ENCODE results near the gene PNPLA3. TPM values are rescaled to one million over a fixed set of nuclear protein-coding genes. Genes with fewer than 3 reads are reported as not detected.

PNPLA3 gene
- total and polyA plus RNA-seq, 9 of the 15 experiments (the other 6 are each of a cell fraction or from before 2014, with no cell fraction given): 0.20 to 0.48 (median 0.38) TPM; not detected in 6

- TF ChIP-seq, protein P1, sequence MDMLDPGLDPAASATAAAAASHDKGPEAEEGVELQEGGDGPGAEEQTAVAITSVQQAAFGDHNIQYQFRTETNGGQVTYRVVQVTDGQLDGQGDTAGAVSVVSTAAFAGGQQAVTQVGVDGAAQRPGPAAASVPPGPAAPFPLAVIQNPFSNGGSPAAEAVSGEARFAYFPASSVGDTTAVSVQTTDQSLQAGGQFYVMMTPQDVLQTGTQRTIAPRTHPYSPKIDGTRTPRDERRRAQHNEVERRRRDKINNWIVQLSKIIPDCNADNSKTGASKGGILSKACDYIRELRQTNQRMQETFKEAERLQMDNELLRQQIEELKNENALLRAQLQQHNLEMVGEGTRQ (CRISPR knock-in tag; IDR thresholded peaks at IDR 0.05): no peak
- TF ChIP-seq SMAD3 (CRISPR knock-in tag; conservative IDR thresholded peaks at IDR 0.05) (no peak), MYBL2 (IDR thresholded peaks at IDR 0.05; ENCODE audit: low read depth) (no peak), MYBL2 (CRISPR knock-in tag; IDR thresholded peaks at IDR 0.05; ENCODE audit: borderline replicate concordance) (no peak)
These were observed 46.6 kb downstream of the PNPLA3 start (continued) for GRCh38 chr22:43969989-43970755.

GRCh38 chr22:43971112-43971511, 47.5 kb downstream of the PNPLA3 start:
- Histone ChIP-seq H3K36me3 (ENCODE audit: control insufficient read depth, insufficient read depth, low read length) (peaks cover 77% of the 10 kb centered on the region), H4K20me1 (replicated peaks; ENCODE audit: control insufficient read depth, insufficient read depth, low read length) (no peaks in the 10 kb centered on the region), H3K27me3 (ENCODE audit: control insufficient read depth in 2 of 2, insufficient read depth in 2 of 2, low read length in 2 of 2) (no peaks in the 10 kb centered on the region), H3K4me3 (no peak overlapping the region), H3K9ac (ENCODE audit: insufficient read depth in 1 of 2, low read depth in 2 of 2, low read length in 2 of 2) (no peak overlapping the region), H3K4me1 (replicated peaks in 1 of 2; ENCODE audit: control insufficient read depth in 2 of 2, insufficient read depth in 2 of 2, low read length in 2 of 2) (peaks cover 23 to 33% of the 10 kb centered on the region in 2 experiments; a peak in 4 of 5 replicates), H3K27ac (ENCODE audit: extremely low read depth, low read depth, low read length) (no peak overlapping the region; the same call in 2 of the 3 replicates), H3K9me1 (ENCODE audit: control insufficient read depth, insufficient read depth, low read length) (no peaks in the 10 kb centered on the region), H3K4me2 (ENCODE audit: insufficient read depth, low read length) (no peak overlapping the region), H3K9me3 (replicated peaks; ENCODE audit: control insufficient read depth, insufficient read depth, low read depth, low read length) (0 out of 2 replicates have a peak, but pooled peaks cover 2% of the 10 kb centered on the region), H3K79me2 (ENCODE audit: control insufficient read depth, insufficient read depth, low read length) (peaks cover 6% of the 10 kb centered on the region; the same call in 2 of the 3 replicates), H2AFZ (ENCODE audit: low read depth, low read length) (no peak overlapping the region)
- 84% methylated on average over 5 of the region's 8 CpGs for WGBS (ENCODE audit: insufficient coverage, low coverage, missing lambda C conversion rate)
- DNase-seq (ENCODE audit: extremely low read depth in 1 of 4, low spot score in 3 of 4): no peak
- no peak for FAIRE-seq
- intact Hi-C loops (cut with micrococcal nuclease): no loop called here
- ATAC-seq: no peak
- ChIA-PET CTCF (ENCODE audit: low intra/inter-chr PET ratio) (no interaction called here), POLR2A (no interaction called here)
- BruUV-seq (replicated peaks): no TSS peak
- no peak for TF ChIP-seq FOSL1 (tag; conservative IDR thresholded peaks at IDR 0.05)
- in situ Hi-C loops (cut with MboI): no loop called here

Measured in K562 (cell line).